K562 (cell line): Measurements from ENCODE around the gene MAP1LC3B. TPM values are rescaled to one million over a fixed set of nuclear protein-coding genes. Genes with fewer than 3 reads are reported as not detected.

ENCODE experiments used
- BDP1 ChIP-seq: IDR thresholded peaks from 3 replicates; pipeline ENCODE4 v1.6.1; 2011; ENCODE audit not compliant: insufficient read length, insufficient read depth
- FOXJ2 ChIP-seq: fragments of 200-800 bp; sonication (Bioruptor generic); IDR thresholded peaks from 2 replicates; pipeline ENCODE4 v1.6.1; 2016; ENCODE audit warnings: missing genetic modification characterization, missing compliant biosample characterization
- GABPB2 ChIP-seq: fragments of 250-450 bp; sonication (Bioruptor Pico); conservative IDR thresholded peaks from 2 replicates; pipeline ENCODE4 v1.5.1; 2021; ENCODE audit warnings: mild to moderate bottlenecking
- GTF2A2 ChIP-seq: IDR thresholded peaks from 2 replicates; pipeline ENCODE4 v1.6.1; 2016; ENCODE audit warnings: mild to moderate bottlenecking, missing genetic modification characterization, missing compliant biosample characterization
- HEY1 ChIP-seq: fragments of 250-450 bp; sonication (Bioruptor Pico); IDR thresholded peaks from 2 replicates; pipeline ENCODE4 v1.5.0; 2020; ENCODE audit warnings: mild to moderate bottlenecking, moderate library complexity, borderline replicate concordance
- IFI16 ChIP-seq: fragments of 250-450 bp; sonication (Bioruptor Pico); IDR thresholded peaks from 2 replicates; pipeline ENCODE4 v2.1.2; 2022; ENCODE audit warnings: mild to moderate bottlenecking, inconsistent platforms
- PHB ChIP-seq: fragments of 250-450 bp; sonication (Bioruptor Pico); IDR thresholded peaks from 2 replicates; pipeline ENCODE4 v1.5.0; 2021
- PHF8 ChIP-seq: fragments of 200-600 bp; sonication (generic); IDR thresholded peaks from 2 replicates; pipeline ENCODE4 v1.6.1; 2012; ENCODE audit warnings: mixed run types, mild to moderate bottlenecking, inconsistent platforms, low read length, moderate library complexity, borderline replicate concordance
- SMARCE1 ChIP-seq: fragments of 450-650 bp; IDR thresholded peaks from 2 replicates; pipeline ENCODE4 v1.7.1; 2016; ENCODE audit warnings: mild to moderate bottlenecking
- STAT5A ChIP-seq: IDR thresholded peaks from 2 replicates; pipeline ENCODE4 v1.6.1; 2012; ENCODE audit warnings: low read length, inconsistent platforms, borderline replicate concordance
- UBTF ChIP-seq, 2 experiments: IDR thresholded peaks; 2 replicates each; pipeline ENCODE4 v1.6.1; 2012; ENCODE audit warnings: improper control_type of control experiment in 2 of 2, low read depth in 2 of 2, low read length in 2 of 2, borderline replicate concordance in 1 of 2
- ZC3H11A ChIP-seq: IDR thresholded peaks from 2 replicates; pipeline ENCODE4 v1.6.1; 2012; ENCODE audit warnings: low read depth, low read length, improper control_type of control experiment
- ZC3H4 ChIP-seq: sonication (generic); formaldehyde crosslinking; IDR thresholded peaks from 2 replicates; pipeline ENCODE4 v1.9.0; 2021; ENCODE audit warnings: missing genetic modification reagents, borderline replicate concordance
- ZFX ChIP-seq: sonication (generic); formaldehyde crosslinking; IDR thresholded peaks from 2 replicates; pipeline ENCODE4 v1.8.0; 2022; ENCODE audit warnings: mild to moderate bottlenecking, missing genetic modification reagents, moderate library complexity
- polyA plus RNA-seq, 8 experiments: library from polyadenylated mRNA; depleted of rRNA in 4 of 8; stranded (reverse) in 5 of 8; unstranded in 3 of 8; fragments of >200 nt; fragmentation: Nextera tagmentation in 2 of 8; fragmentation: Illumina TruSeq in 1 of 8; extraction: Ambion mirVana in 2 of 8; extraction: Trizol in 1 of 8; gene quantifications; 2 replicates each; pipeline versions ENCODE4 v1.2.1 to v1.2.3, GENCODE V29; 2011 to 2014; ENCODE audit warnings: inconsistent platforms in 1 of 8, missing spikeins in 1 of 8
- total RNA-seq, 7 experiments: library from RNA; depleted of rRNA in 6 of 7; stranded (reverse); fragments of >200 nt in 6 of 7; fragmentation: Illumina TruSeq in 2 of 7; extraction: Trizol in 2 of 7; gene quantifications; 2 replicates each; pipeline versions ENCODE4 v1.2.1 to v1.2.3, GENCODE V29; 2011 to 2021; ENCODE audit warnings: low replicate concordance in 1 of 7
- TF ChIP-seq, protein P1 (sequence below): sonication (generic); formaldehyde crosslinking; IDR thresholded peaks from 2 replicates; pipeline ENCODE4 v1.8.0; 2023; ENCODE audit warnings: missing genetic modification reagents, mild to moderate bottlenecking, borderline replicate concordance
- TF ChIP-seq, protein P2 (sequence below): fragments of 250-450 bp; sonication (Bioruptor Pico); IDR thresholded peaks from 2 replicates; pipeline ENCODE4 v1.5.1; 2021; ENCODE audit warnings: mild to moderate bottlenecking

The MAP1LC3B gene
- total and polyA plus RNA-seq, 9 of the 15 experiments (the other 6 are each of a cell fraction or from before 2014, with no cell fraction given): 16.0 to 81.5 (median 36.7) TPM

DNA sequence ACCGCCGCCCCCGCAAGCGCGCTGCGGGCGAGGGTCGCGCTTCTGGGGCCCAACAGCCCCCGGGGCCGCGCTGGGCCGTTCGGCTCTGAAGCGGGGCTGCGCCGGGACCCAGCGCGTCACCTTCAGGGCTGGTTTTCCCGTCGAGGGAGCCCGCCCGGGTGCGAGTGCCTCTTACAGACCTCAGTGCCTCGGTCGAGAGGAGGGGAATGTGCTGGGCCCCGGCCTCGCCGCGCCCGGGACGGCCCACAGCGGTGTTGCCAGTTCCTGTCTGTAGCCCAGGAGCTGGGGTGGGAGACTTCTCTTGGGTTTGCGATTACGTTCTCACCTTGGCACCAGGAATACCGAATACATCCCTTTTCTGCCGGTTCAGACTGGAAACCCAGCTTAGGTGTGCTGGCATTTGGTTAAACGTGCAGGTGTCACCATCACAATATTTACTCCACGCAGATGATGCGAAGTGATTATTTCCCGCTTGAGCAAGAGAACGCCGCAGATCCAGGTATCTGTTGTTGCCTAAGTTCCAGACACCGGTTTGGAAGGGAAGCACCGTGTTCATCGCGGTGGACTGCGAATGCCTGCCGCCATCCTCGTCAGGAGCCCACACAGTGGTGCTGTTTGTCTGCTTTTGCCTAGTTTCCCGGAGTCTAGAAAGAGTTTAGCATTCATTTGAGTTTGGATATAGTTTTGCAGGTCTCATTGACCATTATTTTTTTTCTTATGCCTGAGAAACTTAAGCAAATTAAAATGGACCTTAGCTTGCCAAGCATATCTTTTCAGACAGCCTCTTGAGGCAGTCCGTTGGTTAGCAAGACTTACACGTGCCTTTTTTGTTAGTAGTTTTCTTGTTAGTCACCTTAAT lies 914 bp downstream of the MAP1LC3B start (continued):
- TF ChIP-seq, protein P1, sequence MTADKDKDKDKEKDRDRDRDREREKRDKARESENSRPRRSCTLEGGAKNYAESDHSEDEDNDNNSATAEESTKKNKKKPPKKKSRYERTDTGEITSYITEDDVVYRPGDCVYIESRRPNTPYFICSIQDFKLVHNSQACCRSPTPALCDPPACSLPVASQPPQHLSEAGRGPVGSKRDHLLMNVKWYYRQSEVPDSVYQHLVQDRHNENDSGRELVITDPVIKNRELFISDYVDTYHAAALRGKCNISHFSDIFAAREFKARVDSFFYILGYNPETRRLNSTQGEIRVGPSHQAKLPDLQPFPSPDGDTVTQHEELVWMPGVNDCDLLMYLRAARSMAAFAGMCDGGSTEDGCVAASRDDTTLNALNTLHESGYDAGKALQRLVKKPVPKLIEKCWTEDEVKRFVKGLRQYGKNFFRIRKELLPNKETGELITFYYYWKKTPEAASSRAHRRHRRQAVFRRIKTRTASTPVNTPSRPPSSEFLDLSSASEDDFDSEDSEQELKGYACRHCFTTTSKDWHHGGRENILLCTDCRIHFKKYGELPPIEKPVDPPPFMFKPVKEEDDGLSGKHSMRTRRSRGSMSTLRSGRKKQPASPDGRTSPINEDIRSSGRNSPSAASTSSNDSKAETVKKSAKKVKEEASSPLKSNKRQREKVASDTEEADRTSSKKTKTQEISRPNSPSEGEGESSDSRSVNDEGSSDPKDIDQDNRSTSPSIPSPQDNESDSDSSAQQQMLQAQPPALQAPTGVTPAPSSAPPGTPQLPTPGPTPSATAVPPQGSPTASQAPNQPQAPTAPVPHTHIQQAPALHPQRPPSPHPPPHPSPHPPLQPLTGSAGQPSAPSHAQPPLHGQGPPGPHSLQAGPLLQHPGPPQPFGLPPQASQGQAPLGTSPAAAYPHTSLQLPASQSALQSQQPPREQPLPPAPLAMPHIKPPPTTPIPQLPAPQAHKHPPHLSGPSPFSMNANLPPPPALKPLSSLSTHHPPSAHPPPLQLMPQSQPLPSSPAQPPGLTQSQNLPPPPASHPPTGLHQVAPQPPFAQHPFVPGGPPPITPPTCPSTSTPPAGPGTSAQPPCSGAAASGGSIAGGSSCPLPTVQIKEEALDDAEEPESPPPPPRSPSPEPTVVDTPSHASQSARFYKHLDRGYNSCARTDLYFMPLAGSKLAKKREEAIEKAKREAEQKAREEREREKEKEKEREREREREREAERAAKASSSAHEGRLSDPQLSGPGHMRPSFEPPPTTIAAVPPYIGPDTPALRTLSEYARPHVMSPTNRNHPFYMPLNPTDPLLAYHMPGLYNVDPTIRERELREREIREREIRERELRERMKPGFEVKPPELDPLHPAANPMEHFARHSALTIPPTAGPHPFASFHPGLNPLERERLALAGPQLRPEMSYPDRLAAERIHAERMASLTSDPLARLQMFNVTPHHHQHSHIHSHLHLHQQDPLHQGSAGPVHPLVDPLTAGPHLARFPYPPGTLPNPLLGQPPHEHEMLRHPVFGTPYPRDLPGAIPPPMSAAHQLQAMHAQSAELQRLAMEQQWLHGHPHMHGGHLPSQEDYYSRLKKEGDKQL (CRISPR knock-in tag): no peak
- TF ChIP-seq SMARCE1 (peak; percentile 67; the same call in 1 of the 2 replicates), PHF8 (no peak), PHB (CRISPR knock-in tag) (no peak), GABPB2 (CRISPR knock-in tag) (no peak), HEY1 (CRISPR knock-in tag) (no peak), FOXJ2 (tag) (no peak), UBTF (IDR thresholded peaks at IDR 0.05; ENCODE audit: borderline replicate concordance in 1 of 2, low read depth in 2 of 2, low read length in 2 of 2) (peak; percentile 12 to 61; a peak in 1 of 4 replicates), ZC3H11A (no peak), ZFX (no peak), BDP1 (no peak), ZC3H4 (CRISPR knock-in tag) (peak; percentile 72; the same call in 1 of the 2 replicates), STAT5A (no peak), IFI16 (CRISPR knock-in tag) (no peak), GTF2A2 (tag) (no peak)
- TF ChIP-seq, protein P2, sequence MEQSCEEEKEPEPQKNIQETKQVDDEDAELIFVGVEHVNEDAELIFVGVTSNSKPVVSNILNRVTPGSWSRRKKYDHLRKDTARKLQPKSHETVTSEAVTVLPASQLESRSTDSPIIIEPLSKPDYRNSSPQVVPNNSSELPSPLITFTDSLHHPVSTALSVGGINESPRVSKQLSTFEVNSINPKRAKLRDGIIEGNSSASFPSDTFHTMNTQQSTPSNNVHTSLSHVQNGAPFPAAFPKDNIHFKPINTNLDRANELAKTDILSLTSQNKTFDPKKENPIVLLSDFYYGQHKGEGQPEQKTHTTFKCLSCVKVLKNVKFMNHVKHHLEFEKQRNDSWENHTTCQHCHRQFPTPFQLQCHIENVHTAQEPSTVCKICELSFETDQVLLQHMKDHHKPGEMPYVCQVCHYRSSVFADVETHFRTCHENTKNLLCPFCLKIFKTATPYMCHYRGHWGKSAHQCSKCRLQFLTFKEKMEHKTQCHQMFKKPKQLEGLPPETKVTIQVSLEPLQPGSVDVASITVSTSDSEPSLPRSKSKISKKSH (CRISPR knock-in tag): no peak
